Measurements from ENCODE around the gene NCF4. TPM values are rescaled to one million over a fixed set of nuclear protein-coding genes. Genes with fewer than 3 reads are reported as not detected.

Gene NCF4
- total RNA-seq, result 1 to 10 TPM; 8.7 to 9.3 TPM

- ChIA-PET CTCF (interaction anchor here (1.0 to 7.5 kb wide), 6 partner anchors 8 to 118 kb away, joined by 5 to 139 read pairs (median 16); no protein-coding TSS in a partner anchor), POLR2A (interaction anchor here (0.6 to 1.8 kb wide), 9 partner anchors 13 to 382 kb away, joined by 3 to 11 read pairs (median 4); partner anchors contain the start of gene IL2RB)
- no peaks in the 10 kb centered on the region for H3K36me3 Mint-ChIP-seq
- H3K4me1 Mint-ChIP-seq (ENCODE audit: low read depth), result peaks cover 41% of the 10 kb centered on the region
- H3K4me3 Mint-ChIP-seq, result peak within 1 kb of the TSS; percentile 52
- H3K9me3 Mint-ChIP-seq, result no peaks in the 10 kb centered on the region
- peak within 1 kb of the TSS; percentile 95 for H3K27ac Mint-ChIP-seq
- DNase-seq, result peak; percentile 76
- intact Hi-C loops (cut with micrococcal nuclease), result loop anchor here (1.0 kb wide), 2 partner anchors 13 to 117 kb away; no protein-coding TSS in a partner anchor
- H3K27me3 Mint-ChIP-seq, result peaks cover 1% of the 10 kb centered on the region
Observed at GRCh38 chr22:36860821-36861659, at the start of gene NCF4. NCF4 (plus strand) TSS chr22:36861006; CDS start chr22:36861172, 166 bp downstream.

DNA sequence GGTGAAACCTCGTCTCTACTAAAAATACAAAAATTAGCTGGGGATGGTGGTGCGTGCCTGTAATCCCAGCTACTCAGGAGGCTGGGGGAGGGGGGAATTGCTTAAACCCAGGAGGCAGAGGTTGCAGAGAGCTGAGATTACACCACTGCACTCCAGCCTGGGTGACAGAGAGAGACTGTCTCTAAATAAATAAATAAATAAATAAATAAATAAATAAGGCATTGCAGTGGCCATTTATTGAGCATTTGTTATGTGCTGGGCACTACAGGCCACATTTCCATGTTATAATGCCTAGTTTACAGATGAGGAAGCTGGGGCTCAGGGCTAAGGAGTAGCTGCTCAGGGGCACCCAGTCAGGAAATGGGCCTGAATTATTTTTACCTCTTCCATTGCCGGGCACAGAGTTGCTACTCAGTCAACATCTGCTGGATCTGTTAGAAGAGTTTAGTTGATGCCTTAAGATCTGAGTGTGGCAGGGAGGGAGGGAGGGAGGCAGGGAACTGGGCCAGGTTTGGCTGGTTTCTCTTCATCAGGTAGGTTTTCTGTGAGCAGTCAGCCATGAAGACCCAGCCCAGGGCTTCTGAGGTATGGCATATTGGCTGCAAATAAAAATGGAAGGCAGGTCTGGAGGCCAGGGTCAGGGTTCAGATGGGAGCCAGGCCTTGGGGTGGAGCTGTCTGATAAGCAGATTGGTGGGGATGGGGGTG is 49.6 kb upstream of the NCF4 start:
- DNase-seq, result no peak
- POLR2A ChIA-PET, result no interaction called here
- Mint-ChIP-seq H3K4me1 (ENCODE audit: low read depth) (peaks cover 13% of the 10 kb centered on the region), H3K4me3 (no peak overlapping the region), H3K27me3 (peaks cover 25% of the 10 kb centered on the region), H3K9me3 (no peaks in the 10 kb centered on the region), H3K27ac (no peak overlapping the region), H3K36me3 (no peaks in the 10 kb centered on the region)
- CTCF ChIA-PET, result no interaction called here
- intact Hi-C loops (cut with micrococcal nuclease), result no loop called here

DNA sequence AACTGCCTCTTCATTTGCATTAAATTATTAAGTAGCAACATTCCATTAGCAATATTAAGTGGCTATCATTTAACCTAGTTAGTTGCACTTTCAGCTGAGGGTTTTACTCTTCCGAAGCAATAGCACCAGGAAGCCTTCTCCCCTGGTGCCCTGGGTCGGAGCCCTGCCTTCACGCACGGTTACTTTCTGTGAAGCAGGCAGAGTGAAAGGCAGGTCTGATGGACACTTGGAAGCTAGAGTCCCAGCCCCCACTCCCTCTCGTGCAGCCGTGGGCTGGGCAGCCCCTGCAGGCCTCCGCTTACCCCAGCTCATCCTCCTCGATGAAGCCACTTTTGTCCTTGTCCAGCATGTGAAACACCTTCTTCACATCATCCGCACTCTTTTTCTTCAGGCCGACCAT is 46.0 kb upstream of the NCF4 start:
- intact Hi-C loops (cut with micrococcal nuclease), result no loop called here
- no peaks in the 10 kb centered on the region for H3K9me3 Mint-ChIP-seq
- H3K27me3 Mint-ChIP-seq, result peaks cover 50% of the 10 kb centered on the region
- no peak for DNase-seq
- no peaks in the 10 kb centered on the region for H3K36me3 Mint-ChIP-seq
- ChIA-PET CTCF (no interaction called here), POLR2A (no interaction called here)
- H3K27ac Mint-ChIP-seq, result no peak overlapping the region
- no peak overlapping the region for H3K4me3 Mint-ChIP-seq
- H3K4me1 Mint-ChIP-seq (ENCODE audit: low read depth), result peaks cover 5% of the 10 kb centered on the region

GRCh38 chr22:36815558-36816338 is 45.1 kb upstream of the NCF4 start:
- no peak for DNase-seq
- Mint-ChIP-seq H3K36me3 (no peaks in the 10 kb centered on the region), H3K4me3 (no peak overlapping the region), H3K4me1 (ENCODE audit: low read depth) (peaks cover 5% of the 10 kb centered on the region), H3K27ac (no peak overlapping the region), H3K9me3 (no peaks in the 10 kb centered on the region), H3K27me3 (peaks cover 52% of the 10 kb centered on the region)
- ChIA-PET CTCF (interaction anchor here (0.7 kb wide), 1 partner anchor 41 kb away, joined by 3 read pairs; no protein-coding TSS in a partner anchor), POLR2A (no interaction called here)
- intact Hi-C loops (cut with micrococcal nuclease), result no loop called here

DNA sequence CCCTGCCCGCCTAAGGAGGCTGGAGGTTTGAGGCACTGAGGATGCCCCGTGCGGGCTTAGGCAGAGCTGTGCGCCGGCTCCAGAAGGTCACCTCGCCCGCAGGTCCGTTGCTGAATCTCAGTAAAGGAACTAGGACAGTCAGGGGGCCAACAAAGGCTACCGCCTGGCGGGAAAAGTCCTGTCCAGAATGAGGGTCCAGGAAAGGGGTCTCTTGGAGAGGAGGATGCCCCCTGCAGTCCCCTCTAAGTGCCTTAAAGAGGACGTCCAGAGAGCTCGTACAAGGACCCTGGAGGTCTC is 44.5 kb upstream of the NCF4 start:
- Mint-ChIP-seq H3K4me1 (ENCODE audit: low read depth) (peaks cover 5% of the 10 kb centered on the region), H3K4me3 (no peak overlapping the region), H3K9me3 (no peaks in the 10 kb centered on the region), H3K27me3 (peaks cover 52% of the 10 kb centered on the region), H3K27ac (no peak overlapping the region), H3K36me3 (no peaks in the 10 kb centered on the region)
- CTCF ChIA-PET, result interaction anchor here (0.7 kb wide), 1 partner anchor 40 kb away, joined by 3 read pairs; no protein-coding TSS in a partner anchor
- intact Hi-C loops (cut with micrococcal nuclease), result no loop called here
- POLR2A ChIA-PET, result no interaction called here
- no peak for DNase-seq

DNA sequence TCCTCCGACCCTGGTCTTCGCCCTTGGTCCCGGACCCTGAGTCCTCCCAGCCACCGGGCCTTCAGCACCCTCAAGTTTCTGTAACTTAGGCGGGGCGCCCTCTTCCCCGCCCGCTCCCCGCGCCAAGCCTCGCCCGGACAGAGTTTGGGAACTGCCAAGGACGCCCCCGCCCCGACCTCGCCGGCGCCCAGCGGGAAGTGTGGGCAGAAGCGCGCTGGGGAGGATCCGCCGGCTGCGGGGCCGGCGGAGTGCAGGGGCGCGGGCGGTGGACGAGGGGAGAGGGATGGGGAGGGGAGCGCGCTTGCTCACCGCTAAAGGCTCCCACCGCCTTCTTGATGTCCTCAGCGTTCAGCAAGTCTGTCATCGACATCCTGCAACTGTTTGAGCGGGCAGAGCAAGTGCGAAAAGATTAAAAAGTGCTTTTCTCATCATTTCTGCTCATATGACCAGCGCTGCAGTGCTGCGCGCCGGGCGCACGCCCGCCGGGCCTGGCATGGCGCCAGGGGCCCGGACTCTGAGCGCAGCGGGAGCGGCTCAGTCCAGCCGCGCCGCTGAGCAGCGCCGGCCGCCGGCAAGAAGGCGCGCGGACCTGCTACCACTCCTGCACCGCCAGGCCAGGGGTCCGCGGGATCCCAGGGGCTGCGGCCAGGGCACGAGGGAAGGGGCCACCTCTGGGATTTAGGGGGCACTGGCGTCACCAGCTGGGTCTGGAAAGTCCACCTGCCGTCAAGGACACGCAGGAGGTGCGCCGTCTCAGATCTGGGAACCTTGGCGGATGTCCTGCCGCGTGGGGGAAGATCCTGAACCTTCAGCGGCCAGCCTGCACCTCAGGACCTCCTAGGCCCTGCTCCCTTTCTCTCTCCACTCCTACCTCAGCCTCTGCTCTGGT is 43.9 kb upstream of the NCF4 start, which contains the start of gene PVALB:
Gene PVALB, minus strand, starts transcription at position 400 of the 889 bp plus-strand sequence. Its CDS starts 30 bp downstream, at position 370.
- H3K9me3 Mint-ChIP-seq, result no peaks in the 10 kb centered on the region
- peaks cover 52% of the 10 kb centered on the region for H3K27me3 Mint-ChIP-seq
- ChIA-PET POLR2A (no interaction called here), CTCF (interaction anchor here (1.4 kb wide), 1 partner anchor 35 kb away, joined by 4 read pairs; no protein-coding TSS in a partner anchor)
- intact Hi-C loops (cut with micrococcal nuclease), result no loop called here
- no peak within 1 kb of the TSS for H3K4me3 Mint-ChIP-seq
- no peak within 1 kb of the TSS for H3K27ac Mint-ChIP-seq
- peak; percentile 24 for DNase-seq
- no peaks in the 10 kb centered on the region for H3K36me3 Mint-ChIP-seq
- H3K4me1 Mint-ChIP-seq (ENCODE audit: low read depth), result peaks cover 5% of the 10 kb centered on the region

- ChIA-PET POLR2A (no interaction called here), CTCF (interaction anchor here (1.4 kb wide), 1 partner anchor 36 kb away, joined by 4 read pairs; no protein-coding TSS in a partner anchor)
- H3K27me3 Mint-ChIP-seq, result peaks cover 52% of the 10 kb centered on the region
- H3K27ac Mint-ChIP-seq, result no peak overlapping the region
- H3K36me3 Mint-ChIP-seq, result no peaks in the 10 kb centered on the region
- H3K4me3 Mint-ChIP-seq, result no peak overlapping the region
- intact Hi-C loops (cut with micrococcal nuclease), result no loop called here
- H3K9me3 Mint-ChIP-seq, result no peaks in the 10 kb centered on the region
- DNase-seq, result no peak
- peaks cover 5% of the 10 kb centered on the region for H3K4me1 Mint-ChIP-seq (ENCODE audit: low read depth)
Observed at GRCh38 chr22:36817525-36817848, 43.3 kb upstream of the NCF4 start.

- H3K9me3 Mint-ChIP-seq, result no peaks in the 10 kb centered on the region
- peaks cover 5% of the 10 kb centered on the region for H3K4me1 Mint-ChIP-seq (ENCODE audit: low read depth)
- H3K36me3 Mint-ChIP-seq, result no peaks in the 10 kb centered on the region
- DNase-seq, result no peak
- ChIA-PET POLR2A (no interaction called here), CTCF (interaction anchor here (1.4 kb wide), 1 partner anchor 36 kb away, joined by 4 read pairs; no protein-coding TSS in a partner anchor)
- H3K27ac Mint-ChIP-seq, result no peak overlapping the region
- peaks cover 52% of the 10 kb centered on the region for H3K27me3 Mint-ChIP-seq
- no peak overlapping the region for H3K4me3 Mint-ChIP-seq
- intact Hi-C loops (cut with micrococcal nuclease), result no loop called here
Observed at GRCh38 chr22:36818010-36818642, 42.7 kb upstream of the NCF4 start.

GRCh38 chr22:36819112-36819511 is 41.7 kb upstream of the NCF4 start:
- Mint-ChIP-seq H3K27ac (no peak overlapping the region), H3K36me3 (no peaks in the 10 kb centered on the region), H3K9me3 (no peaks in the 10 kb centered on the region), H3K4me3 (no peak overlapping the region), H3K4me1 (ENCODE audit: low read depth) (peaks cover 5% of the 10 kb centered on the region), H3K27me3 (peaks cover 46% of the 10 kb centered on the region)
- no peak for DNase-seq
- intact Hi-C loops (cut with micrococcal nuclease), result no loop called here
- ChIA-PET CTCF (no interaction called here), POLR2A (no interaction called here)

DNA sequence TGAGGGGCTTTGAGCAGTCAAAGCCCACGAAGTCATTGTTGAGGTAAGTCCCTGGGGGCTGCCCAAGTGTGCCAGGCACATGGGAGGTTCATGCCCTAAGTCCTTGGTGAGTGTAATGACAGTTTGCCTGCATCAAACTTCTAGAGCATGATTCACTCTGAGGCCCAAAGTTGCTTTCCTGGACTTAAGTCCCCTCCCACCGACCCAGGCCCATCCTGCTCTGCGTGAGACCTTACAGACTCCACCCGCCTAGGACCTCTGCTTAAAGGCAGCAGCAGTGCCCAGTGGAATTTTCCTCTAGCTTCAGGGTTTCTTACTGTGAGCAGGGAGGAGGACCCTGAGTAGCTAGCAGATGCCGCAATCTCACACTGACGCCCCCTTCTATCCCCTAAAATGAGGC is 38.2 kb upstream of the NCF4 start:
- POLR2A ChIA-PET, result no interaction called here
- H3K36me3 Mint-ChIP-seq, result no peaks in the 10 kb centered on the region
- H3K27me3 Mint-ChIP-seq, result peaks cover 27% of the 10 kb centered on the region
- intact Hi-C loops (cut with micrococcal nuclease), result no loop called here
- H3K9me3 Mint-ChIP-seq, result no peaks in the 10 kb centered on the region
- H3K4me1 Mint-ChIP-seq (ENCODE audit: low read depth), result peaks cover 1% of the 10 kb centered on the region
- CTCF ChIA-PET, result interaction anchor here (0.7 kb wide), 1 partner anchor 260 kb away, joined by 4 read pairs; no protein-coding TSS in a partner anchor
- DNase-seq, result no peak
- no peak overlapping the region for H3K4me3 Mint-ChIP-seq
- H3K27ac Mint-ChIP-seq, result no peak overlapping the region

Data from activated CD4-positive, alpha-beta memory T cell treated with anti-CD3 and anti-CD28 coated beads for 36 hours (primary cell).